ENCODE results near the gene C11orf86.
"Not testable (repeated sequence)": the region's sequence is repeated elsewhere in the genome, so short reads cannot be mapped to it uniquely, and the experiment has no call there.

C11orf86 gene

DNA sequence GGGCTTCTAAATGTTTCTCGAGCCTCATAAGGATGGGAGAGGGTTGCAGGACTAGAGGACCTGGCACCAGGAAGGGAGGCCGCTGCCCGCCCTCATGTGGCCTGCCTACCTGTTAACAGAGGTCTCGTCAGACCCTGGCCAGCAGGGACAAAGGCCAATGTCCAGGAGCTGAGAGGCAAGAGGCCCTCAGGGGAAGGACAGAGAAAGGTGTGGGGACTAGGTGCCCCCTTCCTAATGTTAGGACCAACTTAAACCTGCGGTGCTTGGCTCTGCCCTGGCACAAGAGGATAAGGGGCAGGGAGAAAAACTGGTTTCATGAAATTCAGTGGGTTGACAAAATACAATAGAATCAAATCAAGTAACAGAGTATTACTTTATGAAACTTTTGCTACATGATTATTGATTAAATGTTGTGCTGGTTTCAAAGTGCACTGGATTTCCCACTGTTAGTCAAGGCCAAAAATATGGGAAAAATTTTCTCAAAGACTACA is 27.9 kb downstream of the C11orf86 start:
- no peak for DNase-seq (ENCODE audit: low read depth)
- TF ChIP-seq, protein P1, sequence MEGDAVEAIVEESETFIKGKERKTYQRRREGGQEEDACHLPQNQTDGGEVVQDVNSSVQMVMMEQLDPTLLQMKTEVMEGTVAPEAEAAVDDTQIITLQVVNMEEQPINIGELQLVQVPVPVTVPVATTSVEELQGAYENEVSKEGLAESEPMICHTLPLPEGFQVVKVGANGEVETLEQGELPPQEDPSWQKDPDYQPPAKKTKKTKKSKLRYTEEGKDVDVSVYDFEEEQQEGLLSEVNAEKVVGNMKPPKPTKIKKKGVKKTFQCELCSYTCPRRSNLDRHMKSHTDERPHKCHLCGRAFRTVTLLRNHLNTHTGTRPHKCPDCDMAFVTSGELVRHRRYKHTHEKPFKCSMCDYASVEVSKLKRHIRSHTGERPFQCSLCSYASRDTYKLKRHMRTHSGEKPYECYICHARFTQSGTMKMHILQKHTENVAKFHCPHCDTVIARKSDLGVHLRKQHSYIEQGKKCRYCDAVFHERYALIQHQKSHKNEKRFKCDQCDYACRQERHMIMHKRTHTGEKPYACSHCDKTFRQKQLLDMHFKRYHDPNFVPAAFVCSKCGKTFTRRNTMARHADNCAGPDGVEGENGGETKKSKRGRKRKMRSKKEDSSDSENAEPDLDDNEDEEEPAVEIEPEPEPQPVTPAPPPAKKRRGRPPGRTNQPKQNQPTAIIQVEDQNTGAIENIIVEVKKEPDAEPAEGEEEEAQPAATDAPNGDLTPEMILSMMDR (conservative IDR thresholded peaks at IDR 0.05; ENCODE audit: low read depth, low read length): no peak
- H3K4me3 ChIP-seq (ENCODE audit: low read depth, low read length): no peak overlapping the region

DNA sequence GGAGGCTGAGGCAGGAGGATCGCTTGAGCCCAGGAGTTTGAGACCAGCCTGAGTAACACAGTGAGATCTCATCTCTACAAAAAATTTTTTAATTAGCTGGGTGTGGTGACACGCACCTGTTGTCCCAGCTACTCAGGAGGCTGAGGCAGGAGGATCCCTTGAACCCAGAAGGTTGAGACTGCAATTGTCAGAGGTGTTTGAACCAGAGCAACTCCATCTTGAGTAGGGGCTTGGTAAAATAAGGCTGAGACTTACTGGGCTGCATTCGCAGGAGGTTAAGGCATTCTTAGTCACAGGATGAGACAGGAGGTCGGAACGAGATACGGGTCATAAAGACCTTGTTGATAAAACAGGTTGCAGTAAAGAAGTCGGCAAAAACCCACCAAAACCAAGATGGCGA is 30.1 kb downstream of the C11orf86 start:
- DNase-seq (ENCODE audit: low read depth); H3K4me3 ChIP-seq (ENCODE audit: low read depth, low read length): not testable (repeated sequence)

DNA sequence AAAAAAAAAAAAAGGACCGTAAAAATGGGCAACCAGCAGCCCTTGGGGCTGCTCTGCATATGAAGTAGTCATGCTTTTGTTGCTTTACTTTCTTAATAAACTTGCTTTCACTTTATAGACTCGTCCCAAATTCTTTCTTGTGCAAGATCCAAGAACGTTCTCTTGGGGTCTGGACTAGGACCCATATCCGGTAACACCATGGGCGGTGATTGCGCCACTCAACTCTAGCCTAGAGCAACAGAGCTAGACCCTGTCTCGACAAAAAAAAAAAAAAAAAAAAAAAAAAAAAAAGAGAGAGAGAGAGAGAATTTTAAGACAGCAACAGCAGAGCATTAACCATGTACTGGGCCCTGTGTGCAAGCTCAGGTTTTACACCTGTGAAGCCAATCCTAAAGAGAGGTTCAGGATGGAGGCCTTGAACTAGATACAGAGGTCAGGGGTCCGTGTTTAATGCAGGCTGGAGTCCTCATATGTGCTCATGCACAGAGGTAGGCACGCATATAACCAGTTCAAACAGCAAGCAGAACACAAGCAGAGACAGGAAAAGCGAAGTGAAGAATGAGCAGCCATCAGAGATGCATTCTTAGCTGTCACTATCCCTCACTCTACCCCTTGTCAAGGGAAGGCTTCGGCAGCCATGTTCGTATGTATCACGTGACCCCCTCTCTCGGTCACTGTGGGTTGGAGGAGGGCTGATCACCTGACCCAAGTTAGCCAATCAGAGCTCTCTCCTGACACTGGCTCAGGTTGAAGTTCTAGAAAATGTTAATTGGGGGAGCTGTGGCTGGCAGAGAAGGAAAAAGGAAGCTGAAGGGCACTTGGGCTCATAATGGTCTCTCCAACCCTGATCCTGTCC is 31.2 kb downstream of the C11orf86 start:
- DNase-seq (ENCODE audit: low read depth): peak; percentile 46
- H3K4me3 ChIP-seq (ENCODE audit: low read depth, low read length): no peak overlapping the region

DNA sequence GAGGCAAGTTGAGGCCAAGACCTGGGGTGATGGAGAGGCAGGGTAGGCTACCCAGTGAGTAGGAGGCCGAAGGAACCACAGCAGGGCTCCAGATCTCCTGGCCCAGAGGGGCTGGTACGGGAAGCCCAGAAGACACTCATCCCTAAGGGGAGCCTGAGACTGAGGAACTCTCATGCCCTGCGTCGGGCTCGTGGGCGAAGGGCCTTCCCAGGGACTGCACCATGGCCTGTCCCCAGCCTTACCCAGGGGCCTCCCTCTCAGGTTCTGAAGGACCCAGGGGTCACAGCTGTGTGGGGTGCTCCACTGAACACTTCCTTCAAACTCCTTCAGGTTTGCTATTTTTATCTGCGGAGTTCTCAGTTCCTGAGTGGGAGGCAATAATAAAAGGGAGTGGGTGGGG is 32.0 kb downstream of the C11orf86 start:
- no peak for DNase-seq (ENCODE audit: low read depth)
- TF ChIP-seq, protein P1 (conservative IDR thresholded peaks at IDR 0.05; ENCODE audit: low read depth, low read length): no peak
- no peak overlapping the region for H3K4me3 ChIP-seq (ENCODE audit: low read depth, low read length)

More for the DNA sequence above, 31.2 kb downstream of the C11orf86 start:
- TF ChIP-seq, protein P1 (conservative IDR thresholded peaks at IDR 0.05; ENCODE audit: low read depth, low read length): no peak

DNA sequence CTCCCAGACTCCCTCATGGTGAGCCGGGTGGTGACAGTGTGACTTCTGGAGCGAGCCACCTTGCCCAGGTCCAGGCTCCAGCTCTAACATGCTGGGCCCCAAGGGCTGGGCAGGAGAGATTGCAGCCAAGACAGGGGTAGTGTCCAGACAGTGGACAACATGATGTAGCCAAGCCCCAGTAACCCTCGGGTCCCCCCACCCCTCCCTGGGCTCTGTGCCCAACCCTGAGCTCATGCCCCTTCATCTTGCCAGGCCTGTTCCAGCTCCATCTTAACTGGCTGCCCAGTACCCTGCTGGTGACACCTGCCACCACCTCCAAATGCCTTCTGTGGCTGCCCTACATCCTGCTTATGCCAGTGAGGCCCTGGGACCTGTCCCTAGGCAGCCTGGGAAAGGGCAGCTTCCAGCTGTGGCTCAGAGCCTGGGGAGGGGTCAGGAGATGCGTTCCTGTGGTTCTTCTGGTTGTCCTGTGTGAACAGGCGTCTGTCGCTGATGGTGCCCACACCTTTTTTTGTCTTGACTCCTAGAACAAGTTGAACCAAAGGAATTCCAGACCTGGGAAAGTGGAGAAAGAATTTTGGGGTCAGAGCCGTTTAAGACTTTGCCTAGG is 35.3 kb downstream of the C11orf86 start:
- no peak overlapping the region for H3K4me3 ChIP-seq (ENCODE audit: low read depth, low read length)
- DNase-seq (ENCODE audit: low read depth): no peak
- TF ChIP-seq, protein P1 (conservative IDR thresholded peaks at IDR 0.05; ENCODE audit: low read depth, low read length): no peak

DNA sequence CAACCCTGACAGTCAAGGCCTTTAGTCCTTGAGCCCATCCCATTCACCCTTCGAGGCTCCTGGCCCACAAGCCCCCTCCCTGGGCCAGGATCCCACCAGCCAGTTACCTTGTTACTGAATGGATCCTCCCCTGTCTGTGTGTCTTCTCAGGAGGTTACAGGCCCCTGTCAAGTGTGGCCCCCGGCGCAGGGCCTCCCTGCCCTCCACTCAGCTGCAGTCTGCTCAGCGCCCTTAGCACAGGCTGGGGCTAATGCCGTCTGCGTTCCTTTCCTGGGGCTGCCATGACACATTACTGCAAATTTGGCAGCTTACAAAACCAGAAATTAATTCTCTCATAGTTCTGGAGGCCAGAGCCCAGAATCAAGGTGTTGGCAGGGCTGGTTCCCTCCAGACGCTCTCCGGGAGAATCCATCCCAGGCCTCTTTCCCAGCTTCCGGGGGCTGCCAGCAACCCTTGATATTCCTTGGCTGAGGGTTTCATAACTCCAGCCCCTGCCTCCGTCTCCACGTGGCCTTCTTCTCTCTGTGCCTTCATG is 38.5 kb downstream of the C11orf86 start:
- DNase-seq (ENCODE audit: low read depth): no peak
- TF ChIP-seq, protein P1 (conservative IDR thresholded peaks at IDR 0.05; ENCODE audit: low read depth, low read length): no peak
- H3K4me3 ChIP-seq (ENCODE audit: low read depth, low read length): no peak overlapping the region

DNA sequence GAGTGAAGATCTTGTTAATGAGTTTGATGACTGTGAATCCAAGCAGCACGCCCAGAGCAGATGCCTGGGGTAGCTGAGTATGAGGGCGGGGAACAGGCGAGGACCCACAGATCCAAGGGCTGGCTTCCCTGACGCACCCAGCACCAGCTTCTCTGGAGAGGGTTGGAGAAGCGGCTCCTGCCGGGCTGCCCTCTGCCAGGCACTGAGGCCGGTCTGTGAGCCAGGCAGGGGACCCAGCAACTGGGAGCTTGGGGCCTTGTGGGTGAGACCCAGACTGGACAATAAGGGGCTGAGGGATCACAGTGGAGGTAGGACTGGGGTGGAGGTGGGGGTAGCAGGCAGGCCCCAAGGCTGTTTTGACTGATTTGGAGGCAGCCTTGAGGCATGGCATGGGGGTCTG is 39.2 kb downstream of the C11orf86 start:
- no peak for DNase-seq (ENCODE audit: low read depth)
- TF ChIP-seq, protein P1 (conservative IDR thresholded peaks at IDR 0.05; ENCODE audit: low read depth, low read length): no peak
- no peak overlapping the region for H3K4me3 ChIP-seq (ENCODE audit: low read depth, low read length)
